ENCODE data around the gene KIFC1.

DNA sequence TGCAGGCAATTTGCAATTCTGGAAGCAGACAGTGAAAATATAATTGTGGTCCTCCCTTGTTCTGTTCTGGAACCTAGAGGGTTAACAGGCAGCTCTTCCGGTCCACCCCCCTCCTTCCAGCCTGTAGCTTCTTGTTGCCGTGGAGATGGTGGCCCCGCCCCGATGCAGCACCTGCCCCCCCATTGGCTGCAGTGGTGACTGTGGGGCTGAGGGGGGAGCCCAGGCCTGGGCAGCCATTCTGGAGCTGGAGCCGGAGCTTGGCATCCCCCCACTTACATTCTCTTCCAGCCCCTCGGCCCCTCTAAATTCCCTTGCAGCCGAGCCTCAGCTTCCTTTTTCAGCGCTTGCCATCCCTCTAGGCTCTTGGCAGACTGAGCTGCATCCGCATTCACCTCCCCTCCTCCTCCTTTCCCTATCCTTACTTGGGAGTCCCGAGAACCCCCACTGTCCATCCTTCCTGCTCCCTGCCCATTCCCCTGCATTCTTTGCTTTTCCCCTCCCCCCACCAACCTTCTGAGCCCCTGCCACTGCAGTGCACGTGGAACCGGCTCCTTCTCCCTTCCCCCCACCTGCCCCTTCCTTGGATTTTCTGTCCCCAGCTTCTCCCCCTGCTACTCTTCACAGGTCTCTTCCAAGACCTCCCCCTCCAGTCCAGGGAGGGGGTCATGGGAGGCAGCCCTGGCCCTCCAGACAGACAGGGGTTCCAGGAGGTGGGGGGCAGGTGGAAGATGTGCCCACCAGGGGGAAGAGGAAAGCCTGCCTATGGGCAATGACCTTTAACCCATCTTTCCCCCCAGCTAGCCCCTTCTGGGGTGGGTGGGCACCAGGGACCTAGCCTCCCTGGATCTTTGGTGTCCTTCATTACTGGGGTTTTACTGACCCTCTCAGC lies 39.6 kb downstream of the KIFC1 start:
- TF ChIP-seq POLR2A (IDR thresholded peaks at IDR 0.05) (no peak), POLR2AphosphoS5 (IDR thresholded peaks at IDR 0.05) (no peak)
